Panc1 (cell line): Measurements from ENCODE around the gene ELMOD3. TPM values are rescaled to one million over a fixed set of nuclear protein-coding genes. Genes with fewer than 3 reads are reported as not detected.
"Not testable (repeated sequence)": the region's sequence is repeated elsewhere in the genome, so short reads cannot be mapped to it uniquely, and the experiment has no call there.

Experiments
- ATAC-seq: fragments of 200-7000 bp; cut with Tn5 transposase; 2 replicates; pipeline ENCODE4 v1.9.1; 2020; ENCODE audit warnings: mild to moderate bottlenecking, moderate library complexity
- BruUV-seq: library from RNA; stranded (reverse); fragments of 400-500 nt; replicated peaks from 2 replicates; lab custom pipeline; 2021; lab: Mats Ljungman, UMichigan
- CTCF ChIA-PET: fragments of 300-600 bp; sonication (Branson Sonifier 250); formaldehyde crosslinking; loops from one replicate; lab custom pipeline; 2022; ENCODE audit warnings: antibody characterized with exemption; lab: Charles Lee
- POLR2A ChIA-PET: fragments of 300-600 bp; sonication (Branson Sonifier 250); formaldehyde crosslinking; loops from one replicate; lab custom pipeline; 2022; ENCODE audit warnings: antibody characterized with exemption; lab: Charles Lee
- DNase-seq: peaks from one replicate; pipeline ENCODE4 v3.0.0-alpha.2; 2010; ENCODE audit warnings: low read depth, low spot score
- H3K27ac ChIP-seq: 2 replicates; pipeline ENCODE4 v1.5.1; 2011; ENCODE audit warnings: mild to moderate bottlenecking, low read length, inconsistent platforms
- H3K27me3 ChIP-seq: fragments of 200-500 bp; sonication (Bioruptor generic); 2 replicates; pipeline ENCODE4 v1.6.0; 2014; ENCODE audit warnings: low read length, inconsistent platforms; ENCODE audit not compliant: control insufficient read depth, insufficient read depth
- H3K36me3 ChIP-seq: fragments of 200-500 bp; sonication (Bioruptor generic); 2 replicates; pipeline ENCODE4 v1.5.1; 2014; ENCODE audit warnings: inconsistent platforms, mild to moderate bottlenecking, low read length, moderate library complexity; ENCODE audit not compliant: control insufficient read depth, insufficient read depth
- H3K4me1 ChIP-seq: 2 replicates; pipeline ENCODE4 v1.5.1; 2011; ENCODE audit warnings: inconsistent platforms, mild to moderate bottlenecking, low read length, moderate library complexity; ENCODE audit not compliant: control insufficient read depth, insufficient read depth
- H3K4me3 ChIP-seq, 2 experiments: 2 replicates each; pipeline ENCODE4 v1.5.1; 2011 to 2012; ENCODE audit warnings: low read depth in 2 of 2, low read length in 2 of 2, mild to moderate bottlenecking in 2 of 2, inconsistent platforms in 1 of 2, moderate library complexity in 1 of 2
- H3K9me3 ChIP-seq: fragments of 200-500 bp; sonication (Bioruptor generic); 2 replicates; pipeline ENCODE4 v1.5.1; 2014; ENCODE audit warnings: low read depth, mild to moderate bottlenecking, inconsistent platforms, low read length, moderate library complexity; ENCODE audit not compliant: control insufficient read depth, insufficient read depth
- POLR2AphosphoS5 ChIP-seq: IDR thresholded peaks from 2 replicates; pipeline ENCODE4 v1.6.1; 2012; ENCODE audit warnings: mild to moderate bottlenecking, low read depth, low read length, moderate library complexity
- SIN3A ChIP-seq: IDR thresholded peaks from 2 replicates; pipeline ENCODE4 v1.6.1; 2012; ENCODE audit warnings: low read depth, mild to moderate bottlenecking, low read length, moderate library complexity, borderline replicate concordance; ENCODE audit not compliant: insufficient read depth
- TCF7L2 ChIP-seq: IDR thresholded peaks from 2 replicates; pipeline ENCODE4 v1.6.1; 2011; ENCODE audit warnings: mild to moderate bottlenecking, low read depth, low read length, inconsistent platforms
- in situ Hi-C: cut with HindIII; loops from 2 replicates; pipeline ENCODE4 v1.10.0; 2016; ENCODE audit warnings: low sequenced_read_pairs, low pct_unique_long_range_greater_than_20kb
- intact Hi-C: fragments of 100-400 bp; cut with micrococcal nuclease; formaldehyde crosslinking; loops from one replicate; pipeline ENCODE4 v1.10.0; 2022; ENCODE audit not compliant: unreplicated experiment
- total RNA-seq: library from RNA; stranded (reverse); gene quantifications from one replicate; pipeline ENCODE4 v1.2.1, GENCODE V29; 2021; ENCODE audit not compliant: unreplicated experiment
- TF ChIP-seq, protein P1 (sequence below), 2 experiments: IDR thresholded peaks; 2 replicates each; pipeline ENCODE4 v1.6.1; 2011 to 2012; ENCODE audit warnings: low read depth in 2 of 2, control low read depth in 1 of 2, low read length in 1 of 2, mild to moderate bottlenecking in 1 of 2, moderate library complexity in 1 of 2; ENCODE audit not compliant: insufficient read depth in 1 of 2
- TF ChIP-seq, protein P2 (sequence below): fragments of 450-650 bp; IDR thresholded peaks from 2 replicates; pipeline ENCODE4 v1.5.1; 2017; ENCODE audit warnings: mild to moderate bottlenecking

The ELMOD3 gene
- total RNA-seq, 1 experiment from 2014 or later, result 14.8 TPM

DNA sequence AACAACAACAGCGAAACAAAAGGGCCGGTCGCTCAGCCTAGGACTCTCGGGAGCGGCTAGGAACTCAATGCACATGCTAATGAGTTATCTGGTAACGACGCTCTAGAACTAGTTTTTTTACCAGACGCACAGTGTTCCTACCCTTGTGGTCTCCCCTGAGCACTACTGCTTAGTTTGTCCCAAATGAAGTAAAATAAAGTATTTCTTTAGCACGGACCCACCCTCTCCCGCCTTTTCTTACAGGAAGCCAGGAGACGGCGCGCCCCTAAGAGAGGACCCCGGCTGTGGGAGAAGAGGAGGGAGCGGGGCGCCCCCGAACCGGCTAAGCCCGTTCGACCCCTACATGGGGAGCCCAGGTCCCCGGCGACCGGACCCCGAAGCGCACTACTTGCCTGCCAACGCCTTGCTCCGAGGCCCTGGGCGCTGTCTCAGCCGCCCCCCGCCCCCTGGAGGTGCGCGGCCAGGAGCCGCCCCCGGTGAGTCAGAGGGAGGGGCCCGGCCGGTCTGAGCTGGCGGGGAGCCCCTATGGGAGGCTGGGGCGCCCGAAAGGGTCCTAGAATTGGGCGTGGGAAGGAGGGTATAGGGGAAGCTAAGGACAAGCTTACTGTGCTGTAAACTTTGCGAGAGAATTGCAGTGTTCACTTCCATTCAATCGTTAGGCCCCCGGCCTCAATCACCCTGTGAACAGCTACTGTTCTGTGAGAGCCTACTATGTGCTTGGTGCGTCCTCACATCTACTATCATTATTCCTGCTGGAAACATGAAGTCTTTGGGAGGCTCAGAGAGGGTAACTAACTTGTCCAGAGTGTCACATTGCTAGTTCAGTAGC is 59.2 kb downstream of the ELMOD3 start:
- ChIA-PET POLR2A (interaction anchor here (0.6 to 1.1 kb wide), 3 partner anchors 47 to 130 kb away, joined by 3 to 9 read pairs (median 3); no protein-coding TSS in a partner anchor), CTCF (interaction anchor here (0.6 to 1.4 kb wide), 3 partner anchors 20 to 139 kb away, joined by 4 to 5 read pairs (median 4); no protein-coding TSS in a partner anchor)
- in situ Hi-C loops, result loop anchor here (25.0 kb wide), 1 partner anchor 123 kb away; the partner anchor contains the start of gene MAT2A
- 0 out of 2 replicates have a peak, but pooled peaks have one; percentile 8 for TF ChIP-seq POLR2AphosphoS5
- TF ChIP-seq, protein P1, sequence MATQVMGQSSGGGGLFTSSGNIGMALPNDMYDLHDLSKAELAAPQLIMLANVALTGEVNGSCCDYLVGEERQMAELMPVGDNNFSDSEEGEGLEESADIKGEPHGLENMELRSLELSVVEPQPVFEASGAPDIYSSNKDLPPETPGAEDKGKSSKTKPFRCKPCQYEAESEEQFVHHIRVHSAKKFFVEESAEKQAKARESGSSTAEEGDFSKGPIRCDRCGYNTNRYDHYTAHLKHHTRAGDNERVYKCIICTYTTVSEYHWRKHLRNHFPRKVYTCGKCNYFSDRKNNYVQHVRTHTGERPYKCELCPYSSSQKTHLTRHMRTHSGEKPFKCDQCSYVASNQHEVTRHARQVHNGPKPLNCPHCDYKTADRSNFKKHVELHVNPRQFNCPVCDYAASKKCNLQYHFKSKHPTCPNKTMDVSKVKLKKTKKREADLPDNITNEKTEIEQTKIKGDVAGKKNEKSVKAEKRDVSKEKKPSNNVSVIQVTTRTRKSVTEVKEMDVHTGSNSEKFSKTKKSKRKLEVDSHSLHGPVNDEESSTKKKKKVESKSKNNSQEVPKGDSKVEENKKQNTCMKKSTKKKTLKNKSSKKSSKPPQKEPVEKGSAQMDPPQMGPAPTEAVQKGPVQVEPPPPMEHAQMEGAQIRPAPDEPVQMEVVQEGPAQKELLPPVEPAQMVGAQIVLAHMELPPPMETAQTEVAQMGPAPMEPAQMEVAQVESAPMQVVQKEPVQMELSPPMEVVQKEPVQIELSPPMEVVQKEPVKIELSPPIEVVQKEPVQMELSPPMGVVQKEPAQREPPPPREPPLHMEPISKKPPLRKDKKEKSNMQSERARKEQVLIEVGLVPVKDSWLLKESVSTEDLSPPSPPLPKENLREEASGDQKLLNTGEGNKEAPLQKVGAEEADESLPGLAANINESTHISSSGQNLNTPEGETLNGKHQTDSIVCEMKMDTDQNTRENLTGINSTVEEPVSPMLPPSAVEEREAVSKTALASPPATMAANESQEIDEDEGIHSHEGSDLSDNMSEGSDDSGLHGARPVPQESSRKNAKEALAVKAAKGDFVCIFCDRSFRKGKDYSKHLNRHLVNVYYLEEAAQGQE (IDR thresholded peaks at IDR 0.05; ENCODE audit: insufficient read depth in 1 of 2, low read depth in 2 of 2, low read length in 1 of 2), result no peak
- Histone ChIP-seq H3K4me3 (peak overlapping the region; percentile 56 to 87), H3K27ac (peak overlapping the region; percentile 88), H3K9me3 (no peaks in the 10 kb centered on the region), H3K36me3 (no peaks in the 10 kb centered on the region), H3K4me1 (peaks cover 39% of the 10 kb centered on the region), H3K27me3 (no peaks in the 10 kb centered on the region)
- ATAC-seq (peak; percentile 68), DNase-seq (no peak)
- intact Hi-C loops, result no loop called here
- no TSS peak for BruUV-seq

DNA sequence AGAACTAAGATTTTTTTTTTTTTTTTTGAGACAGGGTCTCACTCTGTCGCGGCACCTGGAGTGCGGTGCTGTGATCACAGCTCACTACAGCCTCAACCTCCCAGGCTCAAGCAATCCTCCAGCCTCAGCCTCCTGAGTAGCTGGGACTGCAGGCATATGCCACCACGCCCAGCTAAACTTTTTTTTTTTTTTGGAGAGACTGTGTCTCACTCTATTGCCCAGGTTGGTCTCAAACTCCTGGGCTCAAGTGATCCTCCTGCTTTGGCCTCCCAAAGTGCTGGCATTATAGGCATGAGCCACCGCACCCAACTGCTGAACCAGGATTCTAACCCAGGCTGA is 59.8 kb downstream of the ELMOD3 start:
- CTCF ChIA-PET, result interaction anchor here (0.6 to 1.1 kb wide), 2 partner anchors 21 to 42 kb away, joined by 4 to 5 read pairs; no protein-coding TSS in a partner anchor
- POLR2A ChIA-PET, result interaction anchor here (0.6 to 0.8 kb wide), 2 partner anchors 97 to 130 kb away, joined by 3 to 9 read pairs; no protein-coding TSS in a partner anchor
- ATAC-seq, H3K9me3 ChIP-seq, BruUV-seq, H3K36me3 ChIP-seq, H3K27me3 ChIP-seq, DNase-seq, intact Hi-C loops: not testable (repeated sequence)
- in situ Hi-C loops, result loop anchor here (25.0 kb wide), 1 partner anchor 123 kb away; the partner anchor contains the start of gene MAT2A
- H3K4me1 ChIP-seq, result peaks cover 44% of the 10 kb centered on the region
- H3K27ac ChIP-seq, result peak overlapping the region; percentile 88
- peak overlapping the region in 1 of 2 experiments; percentile 87; a peak in 2 of 4 replicates for H3K4me3 ChIP-seq

DNA sequence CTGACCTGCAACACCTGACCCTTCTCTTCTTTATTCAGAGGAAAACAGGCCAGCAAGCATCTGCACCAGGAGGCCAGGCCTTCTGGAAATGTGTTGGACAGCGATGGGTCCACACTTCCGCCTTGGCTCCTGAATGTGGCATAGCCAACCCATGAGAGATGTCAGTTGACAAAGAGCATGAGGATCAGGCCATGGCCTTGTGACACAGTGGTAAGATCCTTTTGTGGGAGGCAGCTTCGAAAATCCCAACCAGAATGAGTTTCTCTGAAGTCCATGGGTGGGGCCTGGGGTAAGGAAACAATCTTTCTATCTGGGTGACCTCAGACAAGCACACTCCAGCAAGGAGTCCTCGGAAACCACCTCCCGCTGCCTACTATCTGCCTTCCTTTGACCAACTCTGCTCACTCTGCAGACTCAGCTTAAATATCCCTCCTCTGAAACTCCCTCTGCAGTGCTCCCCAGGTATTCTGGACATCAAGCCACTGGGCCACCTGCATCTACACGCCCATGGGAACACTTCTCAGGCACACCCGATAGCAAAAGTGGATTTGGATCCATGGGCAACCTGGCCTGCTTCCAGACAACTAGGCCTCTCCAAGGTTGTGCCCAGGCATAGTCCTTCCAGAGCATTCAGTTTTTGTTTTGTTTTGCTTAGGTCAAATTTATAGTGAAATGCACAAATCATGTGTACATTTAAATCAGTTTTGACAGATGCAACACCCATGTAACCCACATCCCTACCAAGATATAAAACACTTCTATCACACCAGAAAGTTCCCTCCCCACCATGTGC is 60.4 kb downstream of the ELMOD3 start:
- Histone ChIP-seq H3K9me3 (no peaks in the 10 kb centered on the region), H3K4me3 (no peak overlapping the region), H3K27me3 (no peaks in the 10 kb centered on the region), H3K4me1 (peaks cover 44% of the 10 kb centered on the region), H3K27ac (peak overlapping the region; percentile 88), H3K36me3 (no peaks in the 10 kb centered on the region)
- DNase-seq, result no peak
- TF ChIP-seq, protein P1 (IDR thresholded peaks at IDR 0.05; ENCODE audit: insufficient read depth in 1 of 2, low read depth in 2 of 2, low read length in 1 of 2), result no peak
- TF ChIP-seq, protein P2, sequence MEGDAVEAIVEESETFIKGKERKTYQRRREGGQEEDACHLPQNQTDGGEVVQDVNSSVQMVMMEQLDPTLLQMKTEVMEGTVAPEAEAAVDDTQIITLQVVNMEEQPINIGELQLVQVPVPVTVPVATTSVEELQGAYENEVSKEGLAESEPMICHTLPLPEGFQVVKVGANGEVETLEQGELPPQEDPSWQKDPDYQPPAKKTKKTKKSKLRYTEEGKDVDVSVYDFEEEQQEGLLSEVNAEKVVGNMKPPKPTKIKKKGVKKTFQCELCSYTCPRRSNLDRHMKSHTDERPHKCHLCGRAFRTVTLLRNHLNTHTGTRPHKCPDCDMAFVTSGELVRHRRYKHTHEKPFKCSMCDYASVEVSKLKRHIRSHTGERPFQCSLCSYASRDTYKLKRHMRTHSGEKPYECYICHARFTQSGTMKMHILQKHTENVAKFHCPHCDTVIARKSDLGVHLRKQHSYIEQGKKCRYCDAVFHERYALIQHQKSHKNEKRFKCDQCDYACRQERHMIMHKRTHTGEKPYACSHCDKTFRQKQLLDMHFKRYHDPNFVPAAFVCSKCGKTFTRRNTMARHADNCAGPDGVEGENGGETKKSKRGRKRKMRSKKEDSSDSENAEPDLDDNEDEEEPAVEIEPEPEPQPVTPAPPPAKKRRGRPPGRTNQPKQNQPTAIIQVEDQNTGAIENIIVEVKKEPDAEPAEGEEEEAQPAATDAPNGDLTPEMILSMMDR, result no peak
- no peak for TF ChIP-seq POLR2AphosphoS5
- no peak for TF ChIP-seq TCF7L2
- TF ChIP-seq SIN3A, result no peak
- ChIA-PET CTCF (interaction anchor here (0.6 kb wide), 1 partner anchor 41 kb away, joined by 4 read pairs; no protein-coding TSS in a partner anchor), POLR2A (interaction anchor here (0.8 kb wide), 1 partner anchor 129 kb away, joined by 3 read pairs; no protein-coding TSS in a partner anchor)
- no peak for ATAC-seq
- intact Hi-C loops (no loop called here), in situ Hi-C loops (loop anchor here (25.0 kb wide), 1 partner anchor 122 kb away; the partner anchor contains the start of gene MAT2A)
- no TSS peak for BruUV-seq
